SKM-1 treated with dmso at 0.1 percent for 144 hours (cell line): ENCODE measurements around the gene TAF6.

ENCODE experiments used
- DNase-seq: peaks from one replicate; lab custom pipeline; 2025; ENCODE audit not compliant: unreplicated experiment; lab: John Stamatoyannopoulos, UW

The TAF6 gene

GRCh38 chr7:100124301-100125230 lies 5.4 kb upstream of the TAF6 start:
- no peak for DNase-seq

- no peak for DNase-seq
These were observed 3.4 kb upstream of the TAF6 start for GRCh38 chr7:100122568-100122967.

- no peak for DNase-seq
These were observed 2.9 kb upstream of the TAF6 start for GRCh38 chr7:100122067-100122466.

GRCh38 chr7:100120733-100121036 lies 1.5 kb upstream of the TAF6 start:
- no peak for DNase-seq

- DNase-seq = no peak
These were observed 993 bp upstream of the TAF6 start for GRCh38 chr7:100119970-100120732.

GRCh38 chr7:100118388-100119071 lies 628 bp downstream of the TAF6 start:
- DNase-seq = peak; percentile 38

- DNase-seq = no peak
These were observed 4.1 kb downstream of the TAF6 start for GRCh38 chr7:100115026-100115425.

- no peak for DNase-seq
These were observed 7.2 kb downstream of the TAF6 start for GRCh38 chr7:100111914-100112313.

GRCh38 chr7:100111156-100111555 lies 8.0 kb downstream of the TAF6 start:
- no peak for DNase-seq

- no peak for DNase-seq
These were observed 9.5 kb downstream of the TAF6 start for GRCh38 chr7:100109521-100110163.

GRCh38 chr7:100107890-100108289 lies 11.3 kb downstream of the TAF6 start:
- DNase-seq = no peak

- DNase-seq = no peak
These were observed 11.9 kb downstream of the TAF6 start for GRCh38 chr7:100107125-100107737.

- no peak for DNase-seq
These were observed 12.5 kb downstream of the TAF6 start for GRCh38 chr7:100106633-100107032.

GRCh38 chr7:100105534-100105933 lies 13.6 kb downstream of the TAF6 start:
- no peak for DNase-seq

- no peak for DNase-seq
These were observed 16.0 kb downstream of the TAF6 start for GRCh38 chr7:100102950-100103840.

- peak; percentile 98 for DNase-seq
These were observed 17.9 kb downstream of the TAF6 start, which contains the start of the genes AP4M1 and MCM7 for GRCh38 chr7:100101016-100101862. AP4M1 (plus strand) TSS chr7:100101643; CDS start chr7:100101715, 72 bp downstream. MCM7 (minus strand) TSS chr7:100101397; CDS start chr7:100101294, 103 bp downstream.

GRCh38 chr7:100100420-100101015 lies 18.6 kb downstream of the TAF6 start:
- peak; percentile 80 for DNase-seq

- no peak for DNase-seq
These were observed 19.7 kb downstream of the TAF6 start for GRCh38 chr7:100099452-100099851.
